GM12892 (cell line): ENCODE data around the gene FRAS1.

Source experiments
- DNase-seq: peaks from one replicate; pipeline ENCODE4 v3.0.0; 2011; ENCODE audit not compliant: insufficient read length
- FAIRE-seq: peaks from 2 replicates; lab custom pipeline; 2011; peaks lifted over from hg19 to GRCh38; lab: Jason Lieb, UNC
- POLR2A ChIP-seq: IDR thresholded peaks from 2 replicates; pipeline ENCODE4 v1.6.1; 2011; ENCODE audit warnings: low read depth, low read length, control low read depth
- POLR2AphosphoS5 ChIP-seq: IDR thresholded peaks from 2 replicates; pipeline ENCODE4 v1.6.1; 2011; ENCODE audit warnings: low read depth, low read length, control low read depth
- TAF1 ChIP-seq: IDR thresholded peaks from 2 replicates; pipeline ENCODE4 v1.6.1; 2011; ENCODE audit warnings: low read depth, mild to moderate bottlenecking, control low read depth, low read length, borderline replicate concordance

Gene FRAS1

GRCh38 chr4:78379991-78380729 is 323.0 kb downstream of the FRAS1 start:
- no peak for FAIRE-seq
- no peak for DNase-seq
- TF ChIP-seq POLR2A (no peak), TAF1 (no peak), POLR2AphosphoS5 (no peak)

GRCh38 chr4:78386679-78387078 is 329.6 kb downstream of the FRAS1 start:
- DNase-seq = no peak
- no peak for FAIRE-seq
- TF ChIP-seq POLR2AphosphoS5 (no peak), POLR2A (no peak), TAF1 (no peak)

- DNase-seq = no peak
- no peak for TF ChIP-seq POLR2AphosphoS5
- no peak for TF ChIP-seq TAF1
- TF ChIP-seq POLR2A = no peak
- no peak for FAIRE-seq
Observed at GRCh38 chr4:78395642-78396041, 338.5 kb downstream of the FRAS1 start.

GRCh38 chr4:78396613-78397291 is 339.6 kb downstream of the FRAS1 start:
- FAIRE-seq = no peak

GRCh38 chr4:78397292-78397630 is 340.1 kb downstream of the FRAS1 start:
- TF ChIP-seq POLR2AphosphoS5 (no peak), TAF1 (no peak), POLR2A (no peak)
- DNase-seq (no peak), FAIRE-seq (no peak)

More at GRCh38 chr4:78396613-78397291, 339.6 kb downstream of the FRAS1 start:
- TF ChIP-seq POLR2AphosphoS5 = no peak
- no peak for TF ChIP-seq POLR2A
- no peak for TF ChIP-seq TAF1
- DNase-seq = no peak

- no peak for FAIRE-seq
- DNase-seq = no peak
- TF ChIP-seq POLR2AphosphoS5 = no peak
- TF ChIP-seq POLR2A = no peak
- no peak for TF ChIP-seq TAF1
Observed at GRCh38 chr4:78409612-78410202, 352.6 kb downstream of the FRAS1 start.

- TF ChIP-seq TAF1 (no peak), POLR2A (no peak), POLR2AphosphoS5 (no peak)
- DNase-seq (no peak), FAIRE-seq (no peak)
Observed at GRCh38 chr4:78410225-78410624, 353.1 kb downstream of the FRAS1 start.

GRCh38 chr4:78410676-78411075 is 353.6 kb downstream of the FRAS1 start:
- DNase-seq (no peak), FAIRE-seq (no peak)
- no peak for TF ChIP-seq POLR2AphosphoS5
- no peak for TF ChIP-seq POLR2A
- no peak for TF ChIP-seq TAF1

GRCh38 chr4:78414116-78414515 is 357.0 kb downstream of the FRAS1 start:
- TF ChIP-seq TAF1 = no peak
- TF ChIP-seq POLR2A = no peak
- TF ChIP-seq POLR2AphosphoS5 = no peak
- FAIRE-seq (no peak), DNase-seq (no peak)

GRCh38 chr4:78417603-78418002 is 360.5 kb downstream of the FRAS1 start:
- DNase-seq = no peak
- no peak for FAIRE-seq

GRCh38 chr4:78418406-78418805 is 361.3 kb downstream of the FRAS1 start:
- DNase-seq = no peak
- no peak for FAIRE-seq
- TF ChIP-seq POLR2AphosphoS5 (no peak), TAF1 (no peak), POLR2A (no peak)

More at GRCh38 chr4:78417603-78418002, 360.5 kb downstream of the FRAS1 start:
- no peak for TF ChIP-seq POLR2AphosphoS5
- TF ChIP-seq TAF1 = no peak
